ENCODE results near the gene VANGL1.

Gene VANGL1

DNA sequence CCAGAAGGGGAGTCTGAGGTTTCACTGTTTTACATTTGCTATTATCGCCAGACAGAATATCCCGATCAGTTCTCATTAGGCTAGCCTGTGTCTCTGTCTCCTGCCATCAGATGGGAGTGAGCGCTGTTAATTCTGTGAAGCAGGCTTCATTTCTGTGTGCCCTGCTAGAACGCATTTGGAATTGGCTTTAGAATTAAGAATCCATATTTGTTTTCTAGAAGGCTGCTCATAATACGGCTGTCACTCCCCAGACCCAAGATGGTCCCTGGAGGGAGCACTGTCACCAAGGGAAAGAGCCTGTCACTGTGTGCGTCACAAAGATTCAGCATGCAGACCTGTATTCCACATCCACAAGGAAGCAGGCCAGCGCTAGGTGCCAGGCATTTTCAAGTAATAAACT lies 77.5 kb downstream of the VANGL1 start:
- Histone ChIP-seq H3K4me1 (ENCODE audit: control insufficient read depth, insufficient read depth, low read depth, low read length) (peaks cover 6% of the 10 kb centered on the region), H2BK12ac (ENCODE audit: low read length in 2 of 2) (no peak overlapping the region), H4K8ac (ENCODE audit: low read length) (no peak overlapping the region), H3K14ac (ENCODE audit: low read length in 2 of 2) (no peak overlapping the region), H3K9me3 (ENCODE audit: control insufficient read depth, low read length) (no peaks in the 10 kb centered on the region), H3K23ac (ENCODE audit: low read length in 2 of 2) (no peak overlapping the region), H3K4me3 (ENCODE audit: insufficient read depth in 1 of 2, low read depth in 1 of 2, low read length in 2 of 2) (no peak overlapping the region), H2BK120ac (ENCODE audit: low read depth, low read length) (no peak overlapping the region), H3K9ac (ENCODE audit: low read length) (no peak overlapping the region), H3K27ac (ENCODE audit: low read length, poor library complexity, severe bottlenecking) (no peak overlapping the region), H3K36me3 (ENCODE audit: control insufficient read depth in 1 of 2, insufficient read depth in 2 of 2, low read depth in 1 of 2, low read length in 2 of 2) (no peaks in the 10 kb centered on the region), H3K18ac (ENCODE audit: low read depth in 1 of 2, low read length in 2 of 2) (no peak overlapping the region), H3K79me1 (replicated peaks; ENCODE audit: low read length, poor library complexity, severe bottlenecking) (no peaks in the 10 kb centered on the region), H2AFZ (ENCODE audit: low read depth, low read length) (no peak overlapping the region), H3K27me3 (ENCODE audit: control insufficient read depth in 1 of 2, insufficient read depth in 1 of 2, low read length in 2 of 2) (peaks cover 0 to 10% of the 10 kb centered on the region in 2 experiments), H2BK5ac (ENCODE audit: low read depth, low read length, poor library complexity, severe bottlenecking) (no peak overlapping the region), H4K91ac (ENCODE audit: low read length) (no peak overlapping the region), H3K4me2 (ENCODE audit: low read length, poor library complexity, severe bottlenecking) (no peak overlapping the region), H3K4ac (ENCODE audit: low read depth in 1 of 2, low read length in 2 of 2) (no peak overlapping the region), H2BK15ac (ENCODE audit: low read depth, poor library complexity, severe bottlenecking) (no peak overlapping the region), H2AK5ac (ENCODE audit: low read length, severe bottlenecking) (no peak overlapping the region)
- 98% methylated on average over 7 of the region's 7 CpGs for WGBS
- DNase-seq: no peak

DNA sequence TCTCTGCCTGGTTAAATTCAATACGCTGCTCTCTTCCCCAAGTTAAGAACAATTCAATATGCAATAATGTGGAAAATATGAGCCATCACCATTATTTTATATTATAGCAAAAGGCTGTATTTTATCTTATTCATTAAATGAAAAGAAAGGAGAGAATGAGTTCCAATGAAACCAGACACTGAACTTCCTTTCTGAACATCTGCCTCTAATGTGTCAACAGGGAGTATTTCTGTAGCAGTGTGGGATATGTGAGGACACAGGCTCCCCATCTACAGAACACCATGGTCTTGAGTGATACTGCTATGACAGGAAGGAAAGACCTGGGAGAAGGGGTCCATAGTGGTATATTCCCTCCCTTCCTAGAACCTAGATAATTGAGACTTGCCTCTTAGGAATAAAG lies 80.5 kb downstream of the VANGL1 start:
- H3K4me2 ChIP-seq (ENCODE audit: low read length, poor library complexity, severe bottlenecking): no peak overlapping the region
- peaks cover 0 to 8% of the 10 kb centered on the region in 2 experiments for H3K27me3 ChIP-seq (ENCODE audit: control insufficient read depth in 1 of 2, insufficient read depth in 1 of 2, low read length in 2 of 2)
- no peak overlapping the region for H2BK5ac ChIP-seq (ENCODE audit: low read depth, low read length, poor library complexity, severe bottlenecking)
- H2AFZ ChIP-seq (ENCODE audit: low read depth, low read length): no peak overlapping the region
- H3K4me3 ChIP-seq (ENCODE audit: insufficient read depth in 1 of 2, low read depth in 1 of 2, low read length in 2 of 2): no peak overlapping the region
- no CpG with 5 or more reads among the region's 1 CpG for WGBS
- H3K9me3 ChIP-seq (ENCODE audit: control insufficient read depth, low read length): no peaks in the 10 kb centered on the region
- H2BK120ac ChIP-seq (ENCODE audit: low read depth, low read length): no peak overlapping the region
- no peak overlapping the region for H3K9ac ChIP-seq (ENCODE audit: low read length)
- no peaks in the 10 kb centered on the region for H3K4me1 ChIP-seq (ENCODE audit: control insufficient read depth, insufficient read depth, low read depth, low read length)
- H4K8ac ChIP-seq (ENCODE audit: low read length): no peak overlapping the region
- H2AK5ac ChIP-seq (ENCODE audit: low read length, severe bottlenecking): no peak overlapping the region
- no peak overlapping the region for H3K14ac ChIP-seq (ENCODE audit: low read length in 2 of 2)
- no peak overlapping the region for H2BK12ac ChIP-seq (ENCODE audit: low read length in 2 of 2)
- no peak overlapping the region for H2BK15ac ChIP-seq (ENCODE audit: low read depth, poor library complexity, severe bottlenecking)
- no peak overlapping the region for H4K91ac ChIP-seq (ENCODE audit: low read length)
- H3K27ac ChIP-seq (ENCODE audit: low read length, poor library complexity, severe bottlenecking): no peak overlapping the region
- no peak overlapping the region for H3K18ac ChIP-seq (ENCODE audit: low read depth in 1 of 2, low read length in 2 of 2)
- no peaks in the 10 kb centered on the region for H3K79me1 ChIP-seq (replicated peaks; ENCODE audit: low read length, poor library complexity, severe bottlenecking)
- no peak overlapping the region for H3K23ac ChIP-seq (ENCODE audit: low read length in 2 of 2)
- DNase-seq: no peak
- H3K4ac ChIP-seq (ENCODE audit: low read depth in 1 of 2, low read length in 2 of 2): no peak overlapping the region
- H3K36me3 ChIP-seq (ENCODE audit: control insufficient read depth in 1 of 2, insufficient read depth in 2 of 2, low read depth in 1 of 2, low read length in 2 of 2): no peaks in the 10 kb centered on the region

DNA sequence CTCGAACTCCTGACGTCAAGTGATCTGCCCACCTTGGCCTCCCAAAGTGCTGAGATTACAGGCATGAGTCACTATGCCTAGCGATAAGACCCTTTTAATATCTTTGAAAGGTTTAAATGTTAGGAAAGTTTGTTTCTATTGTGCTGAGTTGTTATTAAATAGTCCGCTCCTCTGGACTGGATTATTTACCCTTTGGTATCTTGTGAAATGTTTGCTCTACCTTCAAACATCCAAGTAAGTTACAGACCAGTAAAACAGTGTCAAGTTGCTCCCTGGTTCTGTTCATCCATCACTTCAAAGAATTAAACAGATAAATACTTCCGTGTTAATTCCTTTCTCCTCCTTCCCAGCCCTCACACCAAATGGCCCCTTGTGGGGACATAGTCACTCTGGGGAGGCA lies 82.0 kb downstream of the VANGL1 start:
- Histone ChIP-seq H3K4me1 (ENCODE audit: control insufficient read depth, insufficient read depth, low read depth, low read length) (peaks cover 4% of the 10 kb centered on the region), H2BK5ac (ENCODE audit: low read depth, low read length, poor library complexity, severe bottlenecking) (no peak overlapping the region)
- 90% methylated on average over 5 of the region's 5 CpGs for WGBS

DNA sequence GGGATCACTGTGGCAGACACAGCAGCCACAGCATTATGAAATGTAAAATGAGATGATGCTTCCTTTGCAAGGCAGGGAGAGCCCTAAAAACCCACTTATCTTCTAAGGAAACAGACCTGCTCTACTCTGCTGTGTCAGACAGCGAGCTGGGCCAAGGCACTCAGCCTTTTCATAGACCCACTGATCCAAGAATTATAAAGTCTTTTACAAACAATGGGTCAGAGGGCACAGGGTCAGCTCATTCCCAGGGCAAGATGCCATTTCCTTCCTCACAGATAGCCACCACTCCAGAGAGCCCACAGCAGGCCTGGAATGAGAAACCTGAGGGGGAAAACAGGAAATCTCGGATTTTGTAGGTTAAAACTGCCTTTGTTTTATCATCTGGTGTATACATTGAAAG lies 83.8 kb downstream of the VANGL1 start:
- Histone ChIP-seq H3K9me3 (ENCODE audit: control insufficient read depth, low read length) (no peaks in the 10 kb centered on the region), H4K91ac (ENCODE audit: low read length) (no peak overlapping the region), H3K4me3 (ENCODE audit: insufficient read depth in 1 of 2, low read depth in 1 of 2, low read length in 2 of 2) (no peak overlapping the region), H2BK5ac (ENCODE audit: low read depth, low read length, poor library complexity, severe bottlenecking) (no peak overlapping the region), H2BK120ac (ENCODE audit: low read depth, low read length) (peak overlapping the region; percentile 2), H2AFZ (ENCODE audit: low read depth, low read length) (no peak overlapping the region), H3K14ac (ENCODE audit: low read length in 2 of 2) (no peak overlapping the region), H3K4ac (ENCODE audit: low read depth in 1 of 2, low read length in 2 of 2) (peak overlapping the region in 1 of 2 experiments; percentile 17), H2AK5ac (ENCODE audit: low read length, severe bottlenecking) (no peak overlapping the region), H3K36me3 (ENCODE audit: control insufficient read depth in 1 of 2, insufficient read depth in 2 of 2, low read depth in 1 of 2, low read length in 2 of 2) (no peaks in the 10 kb centered on the region), H3K27me3 (ENCODE audit: control insufficient read depth in 1 of 2, insufficient read depth in 1 of 2, low read length in 2 of 2) (no peaks in the 10 kb centered on the region), H3K4me1 (ENCODE audit: control insufficient read depth, insufficient read depth, low read depth, low read length) (peaks cover 4% of the 10 kb centered on the region), H3K23ac (ENCODE audit: low read length in 2 of 2) (no peak overlapping the region), H2BK12ac (ENCODE audit: low read length in 2 of 2) (no peak overlapping the region), H3K18ac (ENCODE audit: low read depth in 1 of 2, low read length in 2 of 2) (no peak overlapping the region), H3K4me2 (ENCODE audit: low read length, poor library complexity, severe bottlenecking) (no peak overlapping the region), H3K27ac (ENCODE audit: low read length, poor library complexity, severe bottlenecking) (no peak overlapping the region), H3K9ac (ENCODE audit: low read length) (no peak overlapping the region), H2BK15ac (ENCODE audit: low read depth, poor library complexity, severe bottlenecking) (no peak overlapping the region), H4K8ac (ENCODE audit: low read length) (no peak overlapping the region), H3K79me1 (replicated peaks; ENCODE audit: low read length, poor library complexity, severe bottlenecking) (no peaks in the 10 kb centered on the region)
- 28% methylated on average over 2 of the region's 2 CpGs for WGBS
- DNase-seq: peak; percentile 18

More for the DNA sequence above, 82.0 kb downstream of the VANGL1 start:
- H3K79me1 ChIP-seq (replicated peaks; ENCODE audit: low read length, poor library complexity, severe bottlenecking): no peaks in the 10 kb centered on the region
- H3K9ac ChIP-seq (ENCODE audit: low read length): no peak overlapping the region
- H4K91ac ChIP-seq (ENCODE audit: low read length): no peak overlapping the region
- no peak overlapping the region for H3K14ac ChIP-seq (ENCODE audit: low read length in 2 of 2)
- no peaks in the 10 kb centered on the region for H3K27me3 ChIP-seq (ENCODE audit: control insufficient read depth in 1 of 2, insufficient read depth in 1 of 2, low read length in 2 of 2)
- H2AFZ ChIP-seq (ENCODE audit: low read depth, low read length): no peak overlapping the region
- no peak overlapping the region for H2BK12ac ChIP-seq (ENCODE audit: low read length in 2 of 2)
- no peak overlapping the region for H3K27ac ChIP-seq (ENCODE audit: low read length, poor library complexity, severe bottlenecking)
- no peak overlapping the region for H2BK120ac ChIP-seq (ENCODE audit: low read depth, low read length)
- H3K23ac ChIP-seq (ENCODE audit: low read length in 2 of 2): no peak overlapping the region
- H3K4me3 ChIP-seq (ENCODE audit: insufficient read depth in 1 of 2, low read depth in 1 of 2, low read length in 2 of 2): no peak overlapping the region
- H4K8ac ChIP-seq (ENCODE audit: low read length): no peak overlapping the region
- no peak overlapping the region for H3K18ac ChIP-seq (ENCODE audit: low read depth in 1 of 2, low read length in 2 of 2)
- no peak overlapping the region for H2BK15ac ChIP-seq (ENCODE audit: low read depth, poor library complexity, severe bottlenecking)
- no peak overlapping the region for H3K4ac ChIP-seq (ENCODE audit: low read depth in 1 of 2, low read length in 2 of 2)
- H3K4me2 ChIP-seq (ENCODE audit: low read length, poor library complexity, severe bottlenecking): no peak overlapping the region
- H3K9me3 ChIP-seq (ENCODE audit: control insufficient read depth, low read length): no peaks in the 10 kb centered on the region
- no peak for DNase-seq
- H3K36me3 ChIP-seq (ENCODE audit: control insufficient read depth in 1 of 2, insufficient read depth in 2 of 2, low read depth in 1 of 2, low read length in 2 of 2): no peaks in the 10 kb centered on the region
- H2AK5ac ChIP-seq (ENCODE audit: low read length, severe bottlenecking): no peak overlapping the region

Data from mesenchymal stem cell (in vitro differentiated cells and primary cell).